Ovary (tissue), 3 donors: ENCODE measurements around the gene CDK15.

Experiments used
- EP300 ChIP-seq: sonication (generic); formaldehyde crosslinking; IDR thresholded peaks from one replicate; pipeline ENCODE4 v1.6.1; 2017; ENCODE audit warnings: antibody characterized with exemption
- TF ChIP-seq, protein P1 (sequence below), 3 donors: fragments of 450-650 bp in 2 of 3; fragments of 200-600 bp in 1 of 3; IDR thresholded peaks; one replicate each; pipeline versions ENCODE4 v1.5.1 to v1.8.0; 2016 to 2022; ENCODE audit warnings: antibody characterized with exemption in 3 of 3, mild to moderate bottlenecking in 1 of 3
- donor health status: DM: no; HTN: no; CAD: no.

- TF ChIP-seq, protein P1, sequence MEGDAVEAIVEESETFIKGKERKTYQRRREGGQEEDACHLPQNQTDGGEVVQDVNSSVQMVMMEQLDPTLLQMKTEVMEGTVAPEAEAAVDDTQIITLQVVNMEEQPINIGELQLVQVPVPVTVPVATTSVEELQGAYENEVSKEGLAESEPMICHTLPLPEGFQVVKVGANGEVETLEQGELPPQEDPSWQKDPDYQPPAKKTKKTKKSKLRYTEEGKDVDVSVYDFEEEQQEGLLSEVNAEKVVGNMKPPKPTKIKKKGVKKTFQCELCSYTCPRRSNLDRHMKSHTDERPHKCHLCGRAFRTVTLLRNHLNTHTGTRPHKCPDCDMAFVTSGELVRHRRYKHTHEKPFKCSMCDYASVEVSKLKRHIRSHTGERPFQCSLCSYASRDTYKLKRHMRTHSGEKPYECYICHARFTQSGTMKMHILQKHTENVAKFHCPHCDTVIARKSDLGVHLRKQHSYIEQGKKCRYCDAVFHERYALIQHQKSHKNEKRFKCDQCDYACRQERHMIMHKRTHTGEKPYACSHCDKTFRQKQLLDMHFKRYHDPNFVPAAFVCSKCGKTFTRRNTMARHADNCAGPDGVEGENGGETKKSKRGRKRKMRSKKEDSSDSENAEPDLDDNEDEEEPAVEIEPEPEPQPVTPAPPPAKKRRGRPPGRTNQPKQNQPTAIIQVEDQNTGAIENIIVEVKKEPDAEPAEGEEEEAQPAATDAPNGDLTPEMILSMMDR (IDR thresholded peaks at IDR 0.05): no peak
- TF ChIP-seq EP300: no peak
Observed at GRCh38 chr2:201866643-201867473, 60.5 kb downstream of the CDK15 start.
